ENCODE data around the gene PSD2. TPM values are rescaled to one million over a fixed set of nuclear protein-coding genes. Genes with fewer than 3 reads are reported as not detected.
A peak's percentile ranks its signal among the peaks of the same experiment; 100 is the strongest.

Gene PSD2
- total RNA-seq (under 1 TPM; 0.06 to 0.66 (median 0.08) TPM), polyA plus RNA-seq (under 1 TPM; 0.45 to 0.49 TPM)

DNA sequence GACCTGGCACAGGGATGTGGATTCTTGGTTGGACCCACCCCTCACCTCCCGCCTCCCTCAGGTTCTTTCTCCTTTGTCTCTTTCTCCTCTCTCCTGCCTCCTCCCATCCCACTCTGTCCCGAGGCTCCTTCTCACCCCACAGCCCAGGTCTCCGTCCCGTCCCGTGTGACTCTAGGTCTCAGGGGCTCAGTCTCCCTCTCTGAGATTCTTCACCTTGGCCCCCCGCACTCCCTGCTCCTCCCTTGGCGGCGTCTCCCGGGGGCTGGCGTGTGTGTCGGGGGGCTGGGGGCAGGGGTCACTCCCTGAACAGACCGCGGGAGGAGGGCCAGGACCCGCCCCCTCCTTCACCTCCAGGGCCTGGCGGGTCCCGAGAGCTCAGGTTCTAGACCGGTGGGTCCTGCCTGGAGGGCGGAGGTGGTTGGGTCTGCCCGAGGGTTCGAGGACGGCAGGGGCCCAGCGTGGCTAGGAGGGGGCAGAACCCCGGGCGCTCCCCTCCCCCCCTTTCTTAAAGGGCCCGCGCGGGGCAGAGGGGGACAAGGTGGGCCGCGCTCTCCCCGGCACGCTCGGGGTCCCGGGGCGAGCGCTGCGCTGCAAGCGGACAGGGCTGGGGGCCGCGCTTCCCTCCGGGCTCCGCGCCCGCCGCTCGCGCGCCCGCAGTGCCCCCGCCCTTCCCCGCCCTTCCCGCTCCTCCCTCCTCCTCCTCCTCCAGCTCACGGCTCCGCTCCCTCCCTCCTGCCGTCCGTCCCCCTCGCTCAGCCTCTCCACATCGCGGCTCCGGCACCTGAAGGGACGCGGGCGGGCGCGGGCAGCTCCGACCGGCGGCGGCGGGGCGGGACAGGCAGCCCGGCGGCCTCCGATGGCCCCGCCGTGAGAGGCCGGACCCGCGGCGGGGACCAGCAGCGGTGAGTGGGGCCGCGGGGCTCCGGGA lies at the start of gene PSD2:
PSD2 (plus strand) TSS at position 735 of the 928 bp plus-strand sequence. CDS start 13,633 bp downstream, outside the sequence.
- WGBS, 2 donors: 6 to 12% methylated on average over 31 to 83 of the region's 83 CpGs
- H3K27me3 ChIP-seq: peaks cover 0 to 20% (median 5%) of the 10 kb centered on the region in 4 donors
- no peaks in the 10 kb centered on the region for H3K9me3 ChIP-seq
- FAIRE-seq (no peak), DNase-seq (peak; percentile 28 to 81 (median 44)), ATAC-seq (peak; percentile 48 to 87 (median 69))
- no peaks in the 10 kb centered on the region for H3K36me3 ChIP-seq
- H3K4me1 ChIP-seq: no peaks in the 10 kb centered on the region
- no peak for TF ChIP-seq CTCF (IDR thresholded peaks at IDR 0.05)
- no peak within 1 kb of the TSS for H3K27ac ChIP-seq
- intact Hi-C loops (cut with DNase I): no loop called here
- peak within 1 kb of the TSS in 3 of 4 donors; percentile 8 to 54 (median 35) for H3K4me3 ChIP-seq

DNA sequence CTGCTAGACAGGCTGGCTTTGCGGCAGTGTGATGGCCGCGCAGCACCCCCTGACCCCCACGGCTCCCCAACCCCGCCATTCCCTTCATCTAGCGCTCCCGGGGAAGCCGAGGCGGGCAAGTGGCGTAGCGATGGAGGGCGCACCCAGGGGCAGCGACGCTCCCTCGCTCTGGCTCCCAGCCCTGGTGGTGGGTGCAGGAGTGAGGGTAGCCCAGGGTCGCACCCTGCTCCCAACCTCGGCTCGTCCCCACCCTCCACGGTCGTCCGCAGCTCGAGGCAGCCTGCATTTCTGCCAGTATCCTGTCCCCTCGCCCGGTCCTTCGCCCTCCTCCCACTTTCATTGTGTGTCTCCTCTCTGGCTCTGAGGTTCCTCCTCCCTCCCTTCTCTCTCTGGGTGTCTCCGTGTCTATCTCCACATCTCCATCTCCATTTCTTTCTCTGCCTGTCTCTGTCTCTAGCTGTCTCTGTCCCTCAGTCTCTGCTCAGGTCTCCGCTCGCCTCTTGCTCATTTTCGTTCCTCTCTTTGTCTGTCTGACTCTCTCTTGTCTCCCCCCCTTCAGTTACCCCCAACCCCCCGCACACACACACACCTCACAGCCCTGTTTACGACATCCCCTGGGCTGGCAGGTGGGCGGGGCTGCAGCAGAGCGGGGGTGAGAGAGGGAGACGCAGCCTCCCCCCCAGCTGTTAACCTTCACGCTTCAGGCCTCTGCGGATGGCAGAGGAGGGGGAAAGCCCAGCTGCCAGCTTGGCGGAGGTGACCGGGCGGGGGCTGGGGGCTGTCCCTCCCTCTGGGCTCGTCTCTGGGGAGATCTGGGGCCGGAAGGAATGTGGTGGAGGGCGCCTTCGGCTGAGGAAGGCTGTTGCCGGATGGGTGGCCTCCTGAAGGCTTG lies 48.7 kb upstream of the PSD2 start:
- Histone ChIP-seq H3K27me3 (no peaks in the 10 kb centered on the region), H3K4me1 (peaks cover 14 to 16% (median 16%) of the 10 kb centered on the region in 3 donors), H3K27ac (peak overlapping the region in 2 of 4 donors; percentile 21 to 33), H3K9me3 (no peaks in the 10 kb centered on the region), H3K4me3 (peak overlapping the region in 3 of 4 donors; percentile 10 to 46 (median 38)), H3K36me3 (no peaks in the 10 kb centered on the region)
- 6 to 7% methylated on average over 19 to 44 of the region's 44 CpGs for WGBS, 2 donors
- no peak for FAIRE-seq
- peak in 2 of 6 donors; percentile 57 to 69 for DNase-seq
- intact Hi-C loops (cut with DNase I): no loop called here
- no peak for TF ChIP-seq CTCF (IDR thresholded peaks at IDR 0.05)
- ATAC-seq: peak; percentile 29 to 62 (median 50)

DNA sequence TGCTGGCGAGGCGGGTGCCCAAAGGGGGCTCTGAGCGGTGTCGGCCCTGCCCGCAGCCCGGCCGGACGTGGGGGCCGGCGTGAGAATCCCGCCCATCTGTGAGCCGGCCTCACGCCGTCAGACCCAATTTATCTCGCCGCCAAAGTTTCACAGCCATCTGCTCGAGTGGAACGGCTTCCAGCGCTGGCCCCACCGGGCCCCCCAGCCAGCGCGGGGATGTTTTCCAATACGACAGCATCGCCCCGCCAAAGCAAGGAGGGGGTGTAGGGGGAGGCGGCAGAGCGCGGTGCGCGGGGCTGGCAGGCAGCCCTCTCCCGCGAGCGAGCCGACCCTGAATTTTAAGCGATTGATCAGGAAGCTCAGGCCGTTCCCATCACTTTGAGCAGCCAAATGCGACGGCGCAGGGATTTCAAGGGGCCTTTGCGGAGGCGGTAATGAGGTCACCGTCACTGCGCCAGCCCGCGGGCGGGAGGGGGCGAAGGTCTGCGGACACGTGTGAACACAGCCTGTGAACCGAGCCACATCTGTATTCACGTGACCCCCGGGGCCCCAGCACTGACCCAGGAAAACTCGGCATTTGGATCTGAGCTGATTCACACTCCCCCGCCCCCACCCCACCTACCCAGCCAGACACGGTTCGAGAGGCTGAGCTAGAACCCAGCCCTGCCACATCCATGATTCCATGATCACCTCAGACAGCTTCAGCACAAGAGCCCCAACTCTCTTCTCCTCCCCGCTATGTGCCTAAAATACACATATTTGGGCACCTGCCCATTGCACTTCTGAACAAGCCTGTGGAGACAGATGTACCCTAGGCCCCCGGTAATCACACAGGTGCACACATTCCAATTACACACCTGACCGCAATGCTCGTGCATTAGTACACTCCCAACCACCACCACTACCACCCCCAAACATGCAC lies 47.8 kb upstream of the PSD2 start:
- H3K4me1 ChIP-seq: peaks cover 14 to 16% (median 16%) of the 10 kb centered on the region in 3 donors
- peak overlapping the region in 3 of 4 donors; percentile 10 to 46 (median 38) for H3K4me3 ChIP-seq
- H3K36me3 ChIP-seq: no peaks in the 10 kb centered on the region
- no peak for FAIRE-seq
- no peak overlapping the region for H3K27ac ChIP-seq
- intact Hi-C loops (cut with DNase I): no loop called here
- WGBS, 2 donors: 3 to 4% methylated on average over 57 to 60 of the region's 60 CpGs
- no peaks in the 10 kb centered on the region for H3K9me3 ChIP-seq
- DNase-seq: peak in 5 of 6 donors; percentile 54 to 79 (median 59)
- H3K27me3 ChIP-seq: no peaks in the 10 kb centered on the region
- TF ChIP-seq CTCF (IDR thresholded peaks at IDR 0.05): no peak
- peak; percentile 43 to 58 (median 49) for ATAC-seq

GRCh38 chr5:139748505-139748826 lies 47.1 kb upstream of the PSD2 start:
- FAIRE-seq: no peak
- H3K4me1 ChIP-seq: peaks cover 14 to 16% (median 16%) of the 10 kb centered on the region in 3 donors
- no peak overlapping the region for H3K4me3 ChIP-seq
- no peaks in the 10 kb centered on the region for H3K27me3 ChIP-seq
- 49 to 50% methylated on average over 27 of the region's 27 CpGs for WGBS, 2 donors
- no peaks in the 10 kb centered on the region for H3K36me3 ChIP-seq
- H3K27ac ChIP-seq: no peak overlapping the region
- no peak for ATAC-seq
- intact Hi-C loops (cut with DNase I): no loop called here
- no peak for TF ChIP-seq CTCF (IDR thresholded peaks at IDR 0.05)
- no peaks in the 10 kb centered on the region for H3K9me3 ChIP-seq
- DNase-seq: no peak

Data from pancreas (tissue), 10 donors.